ENCODE results near the gene OR2G3.

The OR2G3 gene

GRCh38 chr1:247639381-247639981 is 34.1 kb downstream of the OR2G3 start:
- H3K4me3 ChIP-seq (ENCODE audit: low read length) = peak overlapping the region; percentile 12
- DNase-seq (ENCODE audit: low read depth) = peak; percentile 6
- TF ChIP-seq CTCF (conservative IDR thresholded peaks at IDR 0.05; ENCODE audit: low read depth, low read length) = no peak

GRCh38 chr1:247642742-247643141 is 37.4 kb downstream of the OR2G3 start:
- H3K4me3 ChIP-seq (ENCODE audit: low read length) = no peak overlapping the region
- no peak for TF ChIP-seq CTCF (conservative IDR thresholded peaks at IDR 0.05; ENCODE audit: low read depth, low read length)
- no peak for DNase-seq (ENCODE audit: low read depth)

GRCh38 chr1:247646867-247647266 is 41.5 kb downstream of the OR2G3 start:
- TF ChIP-seq CTCF (conservative IDR thresholded peaks at IDR 0.05; ENCODE audit: low read depth, low read length) = no peak
- DNase-seq (ENCODE audit: low read depth) = no peak

GRCh38 chr1:247647864-247648263 is 42.5 kb downstream of the OR2G3 start:
- TF ChIP-seq CTCF (conservative IDR thresholded peaks at IDR 0.05; ENCODE audit: low read depth, low read length) = no peak
- no peak for DNase-seq (ENCODE audit: low read depth)
- H3K4me3 ChIP-seq (ENCODE audit: low read length) = no peak overlapping the region

More at GRCh38 chr1:247646867-247647266, 41.5 kb downstream of the OR2G3 start:
- no peak overlapping the region for H3K4me3 ChIP-seq (ENCODE audit: low read length)

GRCh38 chr1:247653040-247653439 is 47.7 kb downstream of the OR2G3 start:
- DNase-seq (ENCODE audit: low read depth) = no peak
- no peak overlapping the region for H3K4me3 ChIP-seq (ENCODE audit: low read length)
- TF ChIP-seq CTCF (conservative IDR thresholded peaks at IDR 0.05; ENCODE audit: low read depth, low read length) = no peak

All from retinal pigment epithelial cell (primary cell).